GM13977 (cell line): ENCODE data around the gene VSIG4.

Experiments
- DNase-seq: peaks from one replicate; pipeline ENCODE4 v3.0.0; 2012; ENCODE audit warnings: low spot score
- CTCF ChIP-seq: IDR thresholded peaks from 2 replicates; pipeline ENCODE4 v1.5.1; 2012; ENCODE audit warnings: mild to moderate bottlenecking, control low read depth; ENCODE audit not compliant: insufficient read depth; ENCODE audit errors: extremely low read depth, missing control alignments
- in situ Hi-C: fragments of 300-500 bp; cut with MboI; formaldehyde crosslinking; loops from one replicate; pipeline ENCODE4 v1.12.0; 2022; ENCODE audit warnings: low sequenced_read_pairs, low pct_unique_long_range_greater_than_20kb, mixed read lengths, inconsistent platforms; ENCODE audit not compliant: unreplicated experiment

VSIG4 gene

GRCh38 chrX:66021401-66021764 is 18.5 kb downstream of the VSIG4 start:
- DNase-seq = no peak
- no peak for TF ChIP-seq CTCF
- in situ Hi-C loops = no loop called here

- TF ChIP-seq CTCF = no peak
- in situ Hi-C loops = no loop called here
Observed at GRCh38 chrX:66020631-66021334, 19.1 kb downstream of the VSIG4 start.

GRCh38 chrX:66019974-66020373 is 19.9 kb downstream of the VSIG4 start:
- DNase-seq = no peak
- no peak for TF ChIP-seq CTCF
- in situ Hi-C loops = no loop called here

More at GRCh38 chrX:66020631-66021334, 19.1 kb downstream of the VSIG4 start:
- DNase-seq = no peak

- TF ChIP-seq CTCF = no peak
- in situ Hi-C loops = no loop called here
- no peak for DNase-seq
Observed at GRCh38 chrX:66019310-66019652, 20.6 kb downstream of the VSIG4 start.

GRCh38 chrX:66018585-66019309 is 21.1 kb downstream of the VSIG4 start:
- DNase-seq = no peak
- in situ Hi-C loops = no loop called here

GRCh38 chrX:66017659-66018170 is 22.2 kb downstream of the VSIG4 start:
- in situ Hi-C loops = no loop called here
- no peak for TF ChIP-seq CTCF

More at GRCh38 chrX:66018585-66019309, 21.1 kb downstream of the VSIG4 start:
- peak; percentile 21 for TF ChIP-seq CTCF

More at GRCh38 chrX:66017659-66018170, 22.2 kb downstream of the VSIG4 start:
- DNase-seq = no peak
